ENCODE data around the gene CPZ.

Gene CPZ

DNA sequence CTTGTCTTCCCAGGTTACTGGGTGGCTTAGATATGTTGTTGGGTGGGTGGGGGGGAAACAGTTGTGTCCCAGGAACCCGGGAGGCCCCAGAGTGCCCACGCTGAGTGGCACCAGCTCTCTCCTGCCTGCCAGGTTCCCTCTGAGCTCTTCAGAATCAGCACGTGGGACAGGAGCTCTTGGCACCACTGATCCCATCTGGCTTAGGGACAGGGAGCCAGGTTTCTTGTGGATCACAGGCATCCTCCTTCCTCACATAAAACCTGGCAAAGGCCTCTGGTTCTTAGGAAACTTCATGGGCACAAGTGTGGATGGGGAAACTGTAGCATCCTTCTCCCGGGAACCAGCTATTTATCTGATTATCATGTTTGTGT lies 8.9 kb upstream of the CPZ start:
- Histone ChIP-seq H3K14ac (ENCODE audit: low read length) (no peak overlapping the region), H2AK5ac (ENCODE audit: low read depth, low read length) (no peak overlapping the region), H3K4ac (ENCODE audit: low read length) (no peak overlapping the region), H3K36me3 (replicated peaks in 1 of 2; ENCODE audit: control insufficient read depth in 2 of 2, insufficient read depth in 2 of 2, low read length in 2 of 2) (no peaks in the 10 kb centered on the region), H3K27me3 (ENCODE audit: control insufficient read depth in 3 of 3, insufficient read depth in 3 of 3, low read depth in 1 of 3, low read length in 3 of 3) (peaks cover 3 to 35% (median 15%) of the 10 kb centered on the region in 3 experiments), H2AFZ (ENCODE audit: low read length) (no peak overlapping the region), H3K4me3 (ENCODE audit: low read length in 2 of 2) (no peak overlapping the region), H3K4me1 (ENCODE audit: control insufficient read depth in 2 of 2, insufficient read depth in 1 of 2, low read depth in 1 of 2, low read length in 2 of 2) (peaks cover 0 to 10% of the 10 kb centered on the region in 2 donors), H2BK5ac (ENCODE audit: low read length) (no peak overlapping the region), H3K9me3 (replicated peaks in 1 of 2; ENCODE audit: control insufficient read depth in 2 of 2, insufficient read depth in 1 of 2, low read depth in 1 of 2, low read length in 2 of 2) (peaks cover 0 to 2% of the 10 kb centered on the region in 2 donors), H2BK15ac (ENCODE audit: low read length) (no peak overlapping the region), H2BK12ac (ENCODE audit: low read length) (no peak overlapping the region), H4K91ac (ENCODE audit: low read depth, low read length, poor library complexity) (no peak overlapping the region), H3K18ac (ENCODE audit: low read length) (no peak overlapping the region), H3K4me2 (ENCODE audit: insufficient read depth, low read length, poor library complexity, severe bottlenecking) (no peak overlapping the region), H4K8ac (ENCODE audit: low read depth, low read length) (no peak overlapping the region), H3K23ac (ENCODE audit: low read depth, low read length, poor library complexity) (no peak overlapping the region), H2BK120ac (ENCODE audit: low read depth, low read length) (no peak overlapping the region), H3K9ac (ENCODE audit: low read depth, low read length, poor library complexity) (no peak overlapping the region), H3K79me1 (ENCODE audit: low read depth, low read length) (peaks cover 3% of the 10 kb centered on the region), H3K27ac (replicated peaks; ENCODE audit: low read length) (no peak overlapping the region)
- no CpG with 5 or more reads among the region's 4 CpGs for WGBS, 2 donors (ENCODE audit: extremely low coverage in 2 of 2, insufficient read length in 2 of 2, insufficient replicate concordance in 1 of 2)
- no peak for DNase-seq (ENCODE audit: low spot score)

DNA sequence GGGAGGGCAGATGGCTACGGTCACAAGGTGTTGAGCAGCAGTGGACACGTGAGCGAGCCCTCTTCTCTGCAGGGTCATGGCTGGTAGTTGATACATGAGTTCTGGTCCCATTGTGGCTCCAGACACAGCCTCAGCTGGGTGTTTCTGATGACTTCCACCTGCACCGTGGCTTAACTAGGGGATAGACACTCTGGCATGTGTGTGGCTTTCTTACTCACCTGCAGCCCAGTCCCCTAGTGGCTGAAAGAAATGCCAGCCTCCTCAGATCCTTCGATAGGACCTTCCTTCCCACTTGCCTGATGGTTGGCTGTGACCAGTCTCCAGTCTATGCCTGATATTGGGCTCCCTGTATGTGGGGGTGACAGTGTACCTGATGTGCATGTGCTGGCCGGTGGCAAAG lies 7.4 kb upstream of the CPZ start:
- Histone ChIP-seq H3K4me2 (ENCODE audit: insufficient read depth, low read length, poor library complexity, severe bottlenecking) (no peak overlapping the region), H2BK120ac (ENCODE audit: low read depth, low read length) (no peak overlapping the region), H3K23ac (ENCODE audit: low read depth, low read length, poor library complexity) (no peak overlapping the region), H2AFZ (ENCODE audit: low read length) (no peak overlapping the region), H4K91ac (ENCODE audit: low read depth, low read length, poor library complexity) (no peak overlapping the region), H3K4me3 (ENCODE audit: low read length in 2 of 2) (no peak overlapping the region), H3K36me3 (replicated peaks in 1 of 2; ENCODE audit: control insufficient read depth in 2 of 2, insufficient read depth in 2 of 2, low read length in 2 of 2) (no peaks in the 10 kb centered on the region), H3K4ac (ENCODE audit: low read length) (no peak overlapping the region), H3K27me3 (ENCODE audit: control insufficient read depth in 3 of 3, insufficient read depth in 3 of 3, low read depth in 1 of 3, low read length in 3 of 3) (peaks cover 3 to 40% (median 15%) of the 10 kb centered on the region in 3 experiments), H3K79me1 (ENCODE audit: low read depth, low read length) (peaks cover 3% of the 10 kb centered on the region), H3K9ac (ENCODE audit: low read depth, low read length, poor library complexity) (no peak overlapping the region), H3K27ac (replicated peaks; ENCODE audit: low read length) (no peak overlapping the region), H3K4me1 (ENCODE audit: control insufficient read depth in 2 of 2, insufficient read depth in 1 of 2, low read depth in 1 of 2, low read length in 2 of 2) (peaks cover 0 to 10% of the 10 kb centered on the region in 2 donors), H3K18ac (ENCODE audit: low read length) (peak overlapping the region; percentile 28), H2BK5ac (ENCODE audit: low read length) (no peak overlapping the region), H2BK12ac (ENCODE audit: low read length) (no peak overlapping the region), H2AK5ac (ENCODE audit: low read depth, low read length) (no peak overlapping the region), H4K8ac (ENCODE audit: low read depth, low read length) (no peak overlapping the region), H3K14ac (ENCODE audit: low read length) (no peak overlapping the region), H2BK15ac (ENCODE audit: low read length) (no peak overlapping the region), H3K9me3 (replicated peaks in 1 of 2; ENCODE audit: control insufficient read depth in 2 of 2, insufficient read depth in 1 of 2, low read depth in 1 of 2, low read length in 2 of 2) (peaks cover 0 to 2% of the 10 kb centered on the region in 2 donors)
- no peak for DNase-seq (ENCODE audit: low spot score)
- WGBS, 2 donors (ENCODE audit: extremely low coverage in 2 of 2, insufficient read length in 2 of 2, insufficient replicate concordance in 1 of 2) = no CpG with 5 or more reads among the region's 6 CpGs

DNA sequence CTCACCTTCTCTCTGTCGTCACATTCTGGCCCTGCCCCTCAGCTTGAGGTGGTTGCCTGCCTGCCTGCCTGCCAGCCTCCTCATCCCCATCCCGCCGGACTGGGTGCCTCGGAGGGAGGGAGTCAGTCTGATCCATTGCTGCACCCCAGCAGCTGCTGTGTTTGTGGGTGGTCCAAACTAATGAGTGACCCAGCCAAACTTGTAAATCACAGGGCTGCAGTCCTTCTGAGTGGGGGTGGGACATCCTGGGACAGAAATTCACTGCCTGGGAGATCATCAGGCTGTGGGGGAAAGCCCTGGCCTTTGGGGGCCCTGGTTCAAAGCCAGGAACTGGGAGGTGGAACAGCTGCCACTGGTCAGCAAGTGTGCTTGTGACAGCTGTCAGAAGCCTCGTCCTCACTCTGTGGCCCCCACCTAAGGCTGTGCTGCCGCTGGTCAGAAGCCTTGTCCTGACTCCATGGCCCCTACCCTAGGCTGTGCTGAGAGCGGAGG lies 6.8 kb upstream of the CPZ start:
- H3K4me3 ChIP-seq (ENCODE audit: low read length in 2 of 2) = no peak overlapping the region
- H3K36me3 ChIP-seq (replicated peaks in 1 of 2; ENCODE audit: control insufficient read depth in 2 of 2, insufficient read depth in 2 of 2, low read length in 2 of 2) = no peaks in the 10 kb centered on the region
- no peak overlapping the region for H2BK15ac ChIP-seq (ENCODE audit: low read length)
- H3K27me3 ChIP-seq (ENCODE audit: control insufficient read depth in 3 of 3, insufficient read depth in 3 of 3, low read depth in 1 of 3, low read length in 3 of 3) = peaks cover 3 to 43% (median 13%) of the 10 kb centered on the region in 3 experiments
- H3K14ac ChIP-seq (ENCODE audit: low read length) = no peak overlapping the region
- H3K18ac ChIP-seq (ENCODE audit: low read length) = no peak overlapping the region
- H3K23ac ChIP-seq (ENCODE audit: low read depth, low read length, poor library complexity) = peak overlapping the region; percentile 40
- H3K27ac ChIP-seq (replicated peaks; ENCODE audit: low read length) = no peak overlapping the region
- H3K4ac ChIP-seq (ENCODE audit: low read length) = no peak overlapping the region
- peaks cover 0 to 2% of the 10 kb centered on the region in 2 donors for H3K9me3 ChIP-seq (replicated peaks in 1 of 2; ENCODE audit: control insufficient read depth in 2 of 2, insufficient read depth in 1 of 2, low read depth in 1 of 2, low read length in 2 of 2)
- no peak overlapping the region for H4K91ac ChIP-seq (ENCODE audit: low read depth, low read length, poor library complexity)
- H2BK12ac ChIP-seq (ENCODE audit: low read length) = no peak overlapping the region
- no peak overlapping the region for H2BK120ac ChIP-seq (ENCODE audit: low read depth, low read length)
- no peak overlapping the region for H2AFZ ChIP-seq (ENCODE audit: low read length)
- no peak for DNase-seq (ENCODE audit: low spot score)
- H2AK5ac ChIP-seq (ENCODE audit: low read depth, low read length) = peak overlapping the region; percentile 47
- H3K9ac ChIP-seq (ENCODE audit: low read depth, low read length, poor library complexity) = peak overlapping the region; percentile 10
- H3K4me1 ChIP-seq (ENCODE audit: control insufficient read depth in 2 of 2, insufficient read depth in 1 of 2, low read depth in 1 of 2, low read length in 2 of 2) = peaks cover 0 to 14% of the 10 kb centered on the region in 2 donors
- H3K79me1 ChIP-seq (ENCODE audit: low read depth, low read length) = peaks cover 3% of the 10 kb centered on the region
- no peak overlapping the region for H3K4me2 ChIP-seq (ENCODE audit: insufficient read depth, low read length, poor library complexity, severe bottlenecking)
- H2BK5ac ChIP-seq (ENCODE audit: low read length) = no peak overlapping the region
- WGBS, 2 donors (ENCODE audit: extremely low coverage in 2 of 2, insufficient read length in 2 of 2, insufficient replicate concordance in 1 of 2) = no CpG with 5 or more reads among the region's 7 CpGs
- H4K8ac ChIP-seq (ENCODE audit: low read depth, low read length) = no peak overlapping the region

DNA sequence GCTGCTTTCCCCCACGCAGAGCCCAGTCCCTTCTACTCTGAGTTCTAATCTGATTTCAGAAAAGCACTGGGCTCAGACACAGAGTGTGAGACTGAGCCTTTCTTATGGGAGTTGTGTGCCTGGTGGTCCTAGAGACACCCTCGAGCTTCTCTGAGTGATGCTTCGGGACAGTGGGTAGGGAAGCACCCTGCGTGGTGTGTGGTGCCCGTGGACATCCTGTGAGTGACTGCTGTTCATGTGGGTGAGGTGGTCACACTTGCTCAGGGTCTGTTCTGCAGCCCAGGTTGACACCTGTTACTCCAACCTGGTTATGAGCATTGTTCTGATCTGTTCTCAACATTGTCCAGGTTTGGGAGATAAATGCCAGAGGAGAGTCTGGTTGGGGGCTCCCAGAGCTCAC lies 6.3 kb upstream of the CPZ start:
- DNase-seq (ENCODE audit: low spot score) = no peak
- no peak overlapping the region for H3K27ac ChIP-seq (replicated peaks; ENCODE audit: low read length)
- peak overlapping the region; percentile 61 for H3K14ac ChIP-seq (ENCODE audit: low read length)
- H2BK12ac ChIP-seq (ENCODE audit: low read length) = no peak overlapping the region
- H3K9me3 ChIP-seq (replicated peaks in 1 of 2; ENCODE audit: control insufficient read depth in 2 of 2, insufficient read depth in 1 of 2, low read depth in 1 of 2, low read length in 2 of 2) = peaks cover 0 to 2% of the 10 kb centered on the region in 2 donors
- no peak overlapping the region for H3K23ac ChIP-seq (ENCODE audit: low read depth, low read length, poor library complexity)
- peaks cover 0 to 11% of the 10 kb centered on the region in 2 donors for H3K4me1 ChIP-seq (ENCODE audit: control insufficient read depth in 2 of 2, insufficient read depth in 1 of 2, low read depth in 1 of 2, low read length in 2 of 2)
- peak overlapping the region; percentile 47 for H2AK5ac ChIP-seq (ENCODE audit: low read depth, low read length)
- peaks cover 3% of the 10 kb centered on the region for H3K79me1 ChIP-seq (ENCODE audit: low read depth, low read length)
- H3K18ac ChIP-seq (ENCODE audit: low read length) = no peak overlapping the region
- no CpG with 5 or more reads among the region's 5 CpGs for WGBS, 2 donors (ENCODE audit: extremely low coverage in 2 of 2, insufficient read length in 2 of 2, insufficient replicate concordance in 1 of 2)
- H4K91ac ChIP-seq (ENCODE audit: low read depth, low read length, poor library complexity) = no peak overlapping the region
- no peak overlapping the region for H4K8ac ChIP-seq (ENCODE audit: low read depth, low read length)
- H3K4me2 ChIP-seq (ENCODE audit: insufficient read depth, low read length, poor library complexity, severe bottlenecking) = no peak overlapping the region
- no peaks in the 10 kb centered on the region for H3K36me3 ChIP-seq (replicated peaks in 1 of 2; ENCODE audit: control insufficient read depth in 2 of 2, insufficient read depth in 2 of 2, low read length in 2 of 2)
- H3K4ac ChIP-seq (ENCODE audit: low read length) = no peak overlapping the region
- H2BK120ac ChIP-seq (ENCODE audit: low read depth, low read length) = no peak overlapping the region
- no peak overlapping the region for H2BK5ac ChIP-seq (ENCODE audit: low read length)
- H3K27me3 ChIP-seq (ENCODE audit: control insufficient read depth in 3 of 3, insufficient read depth in 3 of 3, low read depth in 1 of 3, low read length in 3 of 3) = peaks cover 0 to 43% (median 8%) of the 10 kb centered on the region in 3 experiments
- H2BK15ac ChIP-seq (ENCODE audit: low read length) = no peak overlapping the region
- no peak overlapping the region for H3K9ac ChIP-seq (ENCODE audit: low read depth, low read length, poor library complexity)
- H3K4me3 ChIP-seq (ENCODE audit: low read length in 2 of 2) = no peak overlapping the region
- H2AFZ ChIP-seq (ENCODE audit: low read length) = no peak overlapping the region

Data from neuronal stem cell (in vitro differentiated cells).